ENCODE data around the gene GDF11. TPM values are rescaled to one million over a fixed set of nuclear protein-coding genes. Genes with fewer than 3 reads are reported as not detected.

Gene GDF11
- total RNA-seq, 1 experiment from 2014 or later: 5.3 TPM

GRCh38 chr12:55718624-55719275 is 24.2 kb upstream of the GDF11 start:
- Histone ChIP-seq H3K4me3 (replicated peaks in 1 of 2; ENCODE audit: low read depth in 1 of 2, low read length in 2 of 2) (no peak overlapping the region), H3K9ac (ENCODE audit: low read length) (no peak overlapping the region), H3K4me2 (ENCODE audit: low read length) (no peak overlapping the region; the same call in 1 of the 2 replicates), H3K9me2 (ENCODE audit: insufficient read depth) (no peaks in the 10 kb centered on the region), H3K4me1 (ENCODE audit: control insufficient read depth in 1 of 2, insufficient read depth in 2 of 2, low read length in 2 of 2) (peaks cover 33 to 60% of the 10 kb centered on the region in 2 experiments), H3K9me3 (ENCODE audit: control insufficient read depth in 1 of 2, insufficient read depth in 1 of 2, low read depth in 1 of 2, low read length in 2 of 2) (no peaks in the 10 kb centered on the region), H4K20me1 (ENCODE audit: insufficient read depth) (no peaks in the 10 kb centered on the region), H3K79me2 (ENCODE audit: insufficient read depth, low read length) (peaks cover 14% of the 10 kb centered on the region), H2AFZ (ENCODE audit: low read depth, low read length, poor library complexity, severe bottlenecking) (no peak overlapping the region), H3K36me3 (ENCODE audit: control insufficient read depth in 1 of 2, insufficient read depth in 2 of 2, low read length in 2 of 2) (0 out of 4 replicates have a peak, but pooled peaks cover 2 to 9% of the 10 kb centered on the region in 2 experiments), H3K27me3 (ENCODE audit: insufficient read depth, low read length) (no peaks in the 10 kb centered on the region), H3K27ac (ENCODE audit: low read depth, low read length) (no peak overlapping the region)
- intact Hi-C loops (cut with micrococcal nuclease): no loop called here
- TF ChIP-seq SIN3A (IDR thresholded peaks at IDR 0.05; ENCODE audit: low read depth) (no peak), JUND (IDR thresholded peaks at IDR 0.05) (no peak), EZH2phosphoT487 (IDR thresholded peaks at IDR 0.05; ENCODE audit: borderline replicate concordance) (no peak), RAD21 (IDR thresholded peaks at IDR 0.05; ENCODE audit: low read depth) (no peak), SP1 (IDR thresholded peaks at IDR 0.05; ENCODE audit: low read depth) (no peak), SRF (IDR thresholded peaks at IDR 0.05; ENCODE audit: low read depth) (no peak), CBX3 (IDR thresholded peaks at IDR 0.05; ENCODE audit: low read depth) (no peak), EGR1 (IDR thresholded peaks at IDR 0.05; ENCODE audit: low read depth) (no peak), CEBPB (IDR thresholded peaks at IDR 0.05; ENCODE audit: low read depth) (no peak), TCF7L2 (IDR thresholded peaks at IDR 0.05; ENCODE audit: borderline replicate concordance, extremely low read depth, insufficient read depth, insufficient read length) (no peak)
- TF ChIP-seq, protein P1, sequence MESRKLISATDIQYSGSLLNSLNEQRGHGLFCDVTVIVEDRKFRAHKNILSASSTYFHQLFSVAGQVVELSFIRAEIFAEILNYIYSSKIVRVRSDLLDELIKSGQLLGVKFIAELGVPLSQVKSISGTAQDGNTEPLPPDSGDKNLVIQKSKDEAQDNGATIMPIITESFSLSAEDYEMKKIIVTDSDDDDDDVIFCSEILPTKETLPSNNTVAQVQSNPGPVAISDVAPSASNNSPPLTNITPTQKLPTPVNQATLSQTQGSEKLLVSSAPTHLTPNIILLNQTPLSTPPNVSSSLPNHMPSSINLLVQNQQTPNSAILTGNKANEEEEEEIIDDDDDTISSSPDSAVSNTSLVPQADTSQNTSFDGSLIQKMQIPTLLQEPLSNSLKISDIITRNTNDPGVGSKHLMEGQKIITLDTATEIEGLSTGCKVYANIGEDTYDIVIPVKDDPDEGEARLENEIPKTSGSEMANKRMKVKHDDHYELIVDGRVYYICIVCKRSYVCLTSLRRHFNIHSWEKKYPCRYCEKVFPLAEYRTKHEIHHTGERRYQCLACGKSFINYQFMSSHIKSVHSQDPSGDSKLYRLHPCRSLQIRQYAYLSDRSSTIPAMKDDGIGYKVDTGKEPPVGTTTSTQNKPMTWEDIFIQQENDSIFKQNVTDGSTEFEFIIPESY (IDR thresholded peaks at IDR 0.05; ENCODE audit: extremely low read depth, insufficient replicate concordance, low read length): no peak
- TF ChIP-seq, protein P2, sequence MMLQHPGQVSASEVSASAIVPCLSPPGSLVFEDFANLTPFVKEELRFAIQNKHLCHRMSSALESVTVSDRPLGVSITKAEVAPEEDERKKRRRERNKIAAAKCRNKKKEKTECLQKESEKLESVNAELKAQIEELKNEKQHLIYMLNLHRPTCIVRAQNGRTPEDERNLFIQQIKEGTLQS (IDR thresholded peaks at IDR 0.05): no peak
- DNase-seq (ENCODE audit: low read depth, low spot score) (no peak), ATAC-seq (no peak)
- no TSS peak for BruUV-seq (replicated peaks)
- ChIA-PET RAD21 (ENCODE audit: low non-redundant PET in 1 of 2, low total read pairs in 2 of 2, uncharacterized antibody in 2 of 2, unreplicated experiment in 2 of 2) (no interaction called here), CTCF (interaction anchor here (1.0 to 4.1 kb wide), 5 partner anchors 19 to 72 kb away, joined by 3 to 35 read pairs (median 4); a partner anchor contains a TSS), POLR2A (no interaction called here)
